Heart left ventricle (tissue), 16 donors: ENCODE measurements around the gene NCF2. TPM values are rescaled to one million over a fixed set of nuclear protein-coding genes. Genes with fewer than 3 reads are reported as not detected.

Source experiments
- ATAC-seq, 4 donors: fragments of 200-7000 bp; cut with Tn5 transposase; one replicate each; pipeline ENCODE4 v1.9.1; 2020 to 2022; ENCODE audit warnings: moderate library complexity in 4 of 4, mild to moderate bottlenecking in 3 of 4, moderate number of reproducible peaks in 1 of 4
- DNase-seq, 5 donors: peaks; one replicate each; pipeline ENCODE4 v3.0.0-alpha.2; 2020
- H3K27ac ChIP-seq, 12 donors: fragments of 200-600 bp; sonication (generic) in 4 of 12; one replicate each; pipeline versions ENCODE4 v1.5.0 to v1.8.0; 2016 to 2022; ENCODE audit warnings: mild to moderate bottlenecking in 2 of 12
- H3K27me3 ChIP-seq, 9 donors: fragments of 200-600 bp; sonication (generic) in 2 of 9; one replicate each; pipeline versions ENCODE4 v1.5.1 to v1.8.0; 2016 to 2022; ENCODE audit warnings: mild to moderate bottlenecking in 3 of 9
- H3K36me3 ChIP-seq, 9 donors: fragments of 200-600 bp; sonication (generic) in 2 of 9; one replicate each; pipeline versions ENCODE4 v1.5.0 to v1.8.0; 2018 to 2022; ENCODE audit warnings: mild to moderate bottlenecking in 2 of 9
- H3K4me1 ChIP-seq, 12 donors: fragments of 200-600 bp; sonication (generic) in 4 of 12; one replicate each; pipeline versions ENCODE4 v1.5.0 to v1.8.0; 2016 to 2022; ENCODE audit warnings: mild to moderate bottlenecking in 3 of 12
- H3K4me3 ChIP-seq, 12 donors: fragments of 200-600 bp; sonication (generic) in 4 of 12; one replicate each; pipeline versions ENCODE4 v1.5.0 to v1.8.0; 2017 to 2022; ENCODE audit warnings: mild to moderate bottlenecking in 9 of 12, moderate library complexity in 4 of 12
- H3K9me3 ChIP-seq, 12 donors: fragments of 200-600 bp; sonication (generic) in 4 of 12; one replicate each; pipeline versions ENCODE4 v1.5.0 to v1.8.0; 2016 to 2022; ENCODE audit warnings: mild to moderate bottlenecking in 1 of 12
- CTCF ChIP-seq, 12 donors: fragments of 200-600 bp; sonication (generic) in 4 of 12; IDR thresholded peaks; one replicate each; pipeline versions ENCODE4 v1.5.0 to v1.8.0; 2018 to 2022; ENCODE audit warnings: antibody characterized with exemption in 12 of 12, mild to moderate bottlenecking in 5 of 12
- POLR2A ChIP-seq, 2 donors: fragments of 450-650 bp; IDR thresholded peaks; one replicate each; pipeline ENCODE4 v1.6.1; 2017; ENCODE audit warnings: antibody characterized with exemption in 2 of 2, mild to moderate bottlenecking in 2 of 2, moderate library complexity in 2 of 2
- WGBS, 4 donors: extraction: QIAGEN DNeasy Blood & Tissue Kit in 2 of 4; methylation state at CpG; one replicate each; pipeline versions ENCODE4 v1.1.5 to v1.1.7; 2013 to 2018; 5-methylcytosine and 5-hydroxymethylcytosine counted together
- intact Hi-C, 10 donors: fragments of 100-400 bp; cut with DNase I; formaldehyde crosslinking; loops; one replicate each; pipeline versions ENCODE4 v1.11.1 to v1.14.2; 2022
- polyA plus RNA-seq, 2 donors: library from polyadenylated mRNA; stranded (reverse); fragments of 200-250 nt; gene quantifications; one replicate each; pipeline ENCODE4 v1.2.3, GENCODE V29; 2013
- total RNA-seq, 9 donors: library from RNA; depleted of rRNA in 2 of 9; stranded (reverse); fragments of >200 nt in 2 of 9; fragmentation: NEBNext Ultra II Directional in 3 of 9; extraction: Animal tissue kit (Norgen Biotek cat#: 25700) in 3 of 9; gene quantifications; one replicate each; pipeline versions ENCODE4 v1.1.0 to v1.2.4, GENCODE V29; 2016 to 2023
- donor health status: ischemic (EF 13 %, LVEDD 7.1; RV severe dilation, severe dysfunction).
- donor health status: healthy with polysubstance abuse.
- donor health status: DM: no; HTN: yes; CAD: no.
- donor health status: DM: no; HTN: no; CAD: no.
- donor health status: ischemic (EF 25% LVEDD 6.9; RV normal size, moderate dysfunction).
- donor health status: ischemic (EF 25% LVEDD 5.7; RV mildly dilated, moderate dysfunction).
- donor health status: healthy.
- donor health status: DM: yes; HTN: yes; CAD: no.
- donor health status: ischemic (EF 35%, LVEDD 5.7; RV mildly dilated, moderate dysfunction).
- donor health status: nonischemic (EF 11% LVEDD 7.7; RV severe dilation, severe dysfunction).
- donor health status: DM: yes; HTN: yes; CAD: no.
- donor health status: PGD.
- donor health status: ischemic (EF 29% LVEDD 5.4; RV normal size, mild dysfunction).
- donor health status: nonischemic (EF 23%, LVEDD 6.1; RV moderate dilation, normal function).

NCF2 gene
- total and polyA plus RNA-seq, 11 donors = 1.3 to 51.2 (median 4.8) TPM

- 79 to 96% (median 91%) methylated on average over 3 of the region's 3 CpGs for WGBS, 4 donors
- Histone ChIP-seq H3K36me3 (no peaks in the 10 kb centered on the region), H3K27ac (no peak overlapping the region), H3K4me3 (no peak overlapping the region), H3K4me1 (peaks cover 0 to 37% (median 21%) of the 10 kb centered on the region in 12 donors), H3K9me3 (no peaks in the 10 kb centered on the region), H3K27me3 (no peaks in the 10 kb centered on the region)
- DNase-seq (no peak), ATAC-seq (no peak)
- TF ChIP-seq POLR2A (IDR thresholded peaks at IDR 0.05) = no peak
- TF ChIP-seq CTCF (IDR thresholded peaks at IDR 0.05) = no peak
- intact Hi-C loops = no loop called here
These were observed 22.1 kb upstream of the NCF2 start for GRCh38 chr1:183612407-183612806.

GRCh38 chr1:183611021-183611420 lies 20.8 kb upstream of the NCF2 start:
- TF ChIP-seq POLR2A (IDR thresholded peaks at IDR 0.05) (no peak), CTCF (IDR thresholded peaks at IDR 0.05) (no peak)
- Histone ChIP-seq H3K27me3 (no peaks in the 10 kb centered on the region), H3K4me1 (peaks cover 0 to 48% (median 21%) of the 10 kb centered on the region in 12 donors), H3K4me3 (no peak overlapping the region), H3K9me3 (no peaks in the 10 kb centered on the region), H3K27ac (peak overlapping the region in 3 of 12 donors; percentile 13 to 70 (median 64)), H3K36me3 (no peaks in the 10 kb centered on the region)
- intact Hi-C loops = no loop called here
- ATAC-seq (no peak), DNase-seq (no peak)
- WGBS, 4 donors = 38 to 88% (median 72%) methylated on average over 2 of the region's 2 CpGs

GRCh38 chr1:183609759-183610452 lies 19.6 kb upstream of the NCF2 start:
- no peaks in the 10 kb centered on the region for H3K27me3 ChIP-seq
- DNase-seq = no peak
- intact Hi-C loops = no loop called here
- peak overlapping the region in 11 of 12 donors; percentile 55 to 78 (median 62) for H3K27ac ChIP-seq
- no peaks in the 10 kb centered on the region for H3K36me3 ChIP-seq
- ATAC-seq = peak; percentile 39 to 66 (median 61)
- H3K4me1 ChIP-seq = peaks cover 0 to 52% (median 21%) of the 10 kb centered on the region in 12 donors
- WGBS, 4 donors = 4 to 25% (median 13%) methylated on average over 3 of the region's 3 CpGs
- no peak for TF ChIP-seq POLR2A (IDR thresholded peaks at IDR 0.05)
- TF ChIP-seq CTCF (IDR thresholded peaks at IDR 0.05) = no peak
- no peaks in the 10 kb centered on the region for H3K9me3 ChIP-seq
- peak overlapping the region in 2 of 12 donors; percentile 5 to 11 for H3K4me3 ChIP-seq

- 12 to 21% (median 18%) methylated on average over 5 of the region's 5 CpGs for WGBS, 4 donors
- H3K9me3 ChIP-seq = no peaks in the 10 kb centered on the region
- no peaks in the 10 kb centered on the region for H3K36me3 ChIP-seq
- ATAC-seq (peak; percentile 72 to 91 (median 89)), DNase-seq (peak; percentile 58 to 76 (median 67))
- H3K4me1 ChIP-seq = peaks cover 0 to 57% (median 21%) of the 10 kb centered on the region in 12 donors
- TF ChIP-seq CTCF (IDR thresholded peaks at IDR 0.05) = peak; percentile 22 to 70 (median 57)
- TF ChIP-seq POLR2A (IDR thresholded peaks at IDR 0.05) = no peak
- intact Hi-C loops = no loop called here
- H3K27ac ChIP-seq = peak overlapping the region in 11 of 12 donors; percentile 55 to 78 (median 60)
- peak overlapping the region in 2 of 12 donors; percentile 5 to 11 for H3K4me3 ChIP-seq
- no peaks in the 10 kb centered on the region for H3K27me3 ChIP-seq
These were observed 19.1 kb upstream of the NCF2 start for GRCh38 chr1:183609313-183609712.
